Epithelial cell of esophagus (primary cell): ENCODE data around the gene CRISP2.

Source experiments
- DNase-seq: peaks from one replicate; pipeline ENCODE4 v3.0.0; 2010; ENCODE audit warnings: low read depth
- H3K4me3 ChIP-seq: 2 replicates; pipeline ENCODE4 v1.5.1; 2011; ENCODE audit warnings: mild to moderate bottlenecking, low read length, control low read depth
- TF ChIP-seq, protein P1 (sequence below): IDR thresholded peaks from 2 replicates; pipeline ENCODE4 v1.5.1; 2011; ENCODE audit warnings: low read depth, mild to moderate bottlenecking, low read length, control low read depth, inconsistent platforms; ENCODE audit not compliant: insufficient read depth; ENCODE audit errors: missing control alignments

CRISP2 gene

DNA sequence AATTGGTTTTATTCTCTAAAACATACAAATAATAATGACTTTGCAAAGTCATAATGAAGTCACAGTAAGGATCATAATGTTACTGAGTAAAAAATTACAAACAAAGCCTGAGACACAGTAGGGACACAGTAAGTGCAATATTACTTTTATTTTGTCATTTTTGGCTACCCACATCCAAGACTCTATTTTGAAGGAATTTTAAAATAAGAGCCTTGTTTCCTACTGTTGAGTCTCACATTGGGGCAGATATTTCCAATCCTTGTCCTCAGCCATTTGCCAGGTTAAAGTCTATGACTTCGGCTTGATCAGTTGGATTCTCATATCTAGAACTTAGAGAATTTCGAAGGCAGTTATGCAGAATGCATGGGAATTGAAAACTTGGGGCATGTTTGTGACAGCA, 65.9 kb downstream of the CRISP2 start:
- no peak for DNase-seq
- TF ChIP-seq, protein P1, sequence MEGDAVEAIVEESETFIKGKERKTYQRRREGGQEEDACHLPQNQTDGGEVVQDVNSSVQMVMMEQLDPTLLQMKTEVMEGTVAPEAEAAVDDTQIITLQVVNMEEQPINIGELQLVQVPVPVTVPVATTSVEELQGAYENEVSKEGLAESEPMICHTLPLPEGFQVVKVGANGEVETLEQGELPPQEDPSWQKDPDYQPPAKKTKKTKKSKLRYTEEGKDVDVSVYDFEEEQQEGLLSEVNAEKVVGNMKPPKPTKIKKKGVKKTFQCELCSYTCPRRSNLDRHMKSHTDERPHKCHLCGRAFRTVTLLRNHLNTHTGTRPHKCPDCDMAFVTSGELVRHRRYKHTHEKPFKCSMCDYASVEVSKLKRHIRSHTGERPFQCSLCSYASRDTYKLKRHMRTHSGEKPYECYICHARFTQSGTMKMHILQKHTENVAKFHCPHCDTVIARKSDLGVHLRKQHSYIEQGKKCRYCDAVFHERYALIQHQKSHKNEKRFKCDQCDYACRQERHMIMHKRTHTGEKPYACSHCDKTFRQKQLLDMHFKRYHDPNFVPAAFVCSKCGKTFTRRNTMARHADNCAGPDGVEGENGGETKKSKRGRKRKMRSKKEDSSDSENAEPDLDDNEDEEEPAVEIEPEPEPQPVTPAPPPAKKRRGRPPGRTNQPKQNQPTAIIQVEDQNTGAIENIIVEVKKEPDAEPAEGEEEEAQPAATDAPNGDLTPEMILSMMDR = no peak
- no peak overlapping the region for H3K4me3 ChIP-seq

DNA sequence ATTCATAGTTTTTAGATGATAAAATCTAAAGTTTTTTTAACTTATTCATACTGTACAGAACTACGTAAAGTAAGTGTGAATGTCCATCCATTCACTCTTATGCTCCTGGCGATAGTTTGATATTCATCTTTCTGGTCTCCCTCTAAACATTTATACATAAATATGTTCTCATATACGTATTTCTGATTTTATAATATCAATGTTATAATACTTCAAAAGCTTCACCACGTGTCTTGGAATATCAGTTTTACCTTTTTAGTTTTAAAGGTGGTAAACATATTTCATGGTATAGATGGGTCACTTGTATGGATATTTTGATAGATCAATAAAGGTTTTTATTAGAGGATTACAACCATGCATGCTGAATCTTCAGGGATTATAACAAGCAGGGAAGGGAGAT, 66.4 kb downstream of the CRISP2 start:
- H3K4me3 ChIP-seq = no peak overlapping the region
- TF ChIP-seq, protein P1 = no peak
- DNase-seq = no peak

DNA sequence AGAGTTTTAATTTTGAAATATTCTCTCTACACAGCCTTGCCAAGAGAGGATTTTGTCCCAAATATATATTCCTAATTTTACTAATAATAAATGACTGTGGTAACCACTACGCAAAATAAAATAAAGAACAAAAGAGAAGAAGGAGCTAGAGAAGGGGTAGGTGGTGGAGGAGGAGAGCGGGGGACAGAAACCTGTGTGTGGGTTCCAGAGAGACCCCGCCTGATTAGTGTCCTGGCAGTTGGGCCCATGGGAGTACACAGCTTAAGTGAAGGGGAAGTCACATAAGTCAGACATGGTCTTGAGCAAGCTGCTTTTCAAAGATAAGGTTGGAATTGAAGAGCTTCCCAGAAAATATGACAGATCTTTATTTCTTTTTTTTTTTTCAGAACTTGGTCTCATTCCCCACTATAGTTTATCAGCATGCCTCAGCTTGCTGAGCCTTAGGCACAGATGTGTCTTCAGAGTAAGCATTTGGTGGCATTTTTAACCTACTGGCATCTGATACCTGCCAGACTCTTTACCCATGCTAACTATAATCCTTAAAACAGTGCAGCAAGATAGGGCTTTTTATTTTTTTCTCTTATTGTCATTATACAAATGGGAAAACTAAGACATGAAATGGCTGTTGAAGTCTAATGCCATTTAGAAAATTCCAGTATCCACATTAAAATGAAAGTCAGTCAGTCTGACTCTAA, 67.1 kb downstream of the CRISP2 start:
- TF ChIP-seq, protein P1 = no peak
- no peak for DNase-seq
- H3K4me3 ChIP-seq = no peak overlapping the region

DNA sequence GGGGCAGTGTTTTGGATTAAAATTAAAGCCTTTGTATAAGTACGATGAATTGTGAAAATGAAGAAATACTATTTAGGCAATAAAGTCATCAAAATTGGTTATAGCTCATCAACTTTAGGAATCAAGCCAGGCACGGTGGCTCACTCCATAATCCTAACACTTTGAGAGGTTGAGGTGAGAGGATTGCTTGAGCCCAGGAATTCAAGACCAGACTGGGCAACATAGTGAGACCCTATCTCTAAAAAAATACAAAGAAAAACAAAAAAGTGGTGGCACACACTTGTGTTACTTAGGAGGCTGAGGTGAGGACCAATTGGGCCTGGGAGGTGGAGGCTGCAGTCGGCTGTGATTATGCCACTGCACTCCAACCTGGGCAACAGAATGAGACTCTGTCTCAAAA, 68.2 kb downstream of the CRISP2 start:
- TF ChIP-seq, protein P1 = no peak
- DNase-seq = no peak
- H3K4me3 ChIP-seq = no peak overlapping the region
